Muscle layer of colon (tissue), 2 donors: ENCODE results near the gene POMT1.

ENCODE experiments used
- H3K27ac ChIP-seq: one replicate; pipeline ENCODE4 v1.7.0; 2013; ENCODE audit warnings: low read depth, mild to moderate bottlenecking, low read length, moderate library complexity
- H3K27me3 ChIP-seq, 2 donors: one replicate each; pipeline ENCODE4 v1.7.0; 2013; ENCODE audit warnings: low read length in 2 of 2, mild to moderate bottlenecking in 2 of 2; ENCODE audit not compliant: insufficient read depth in 2 of 2, control insufficient read depth in 1 of 2
- H3K36me3 ChIP-seq: one replicate; pipeline ENCODE4 v1.7.0; 2013; ENCODE audit warnings: mild to moderate bottlenecking, low read length; ENCODE audit not compliant: insufficient read depth
- H3K4me1 ChIP-seq: one replicate; pipeline ENCODE4 v1.7.0; 2013; ENCODE audit warnings: mild to moderate bottlenecking, low read length; ENCODE audit not compliant: insufficient read depth
- H3K4me3 ChIP-seq, 2 donors: one replicate each; pipeline ENCODE4 v1.7.0; 2013; ENCODE audit warnings: low read length in 2 of 2, low read depth in 1 of 2, mild to moderate bottlenecking in 1 of 2, moderate library complexity in 1 of 2
- H3K9ac ChIP-seq: one replicate; pipeline ENCODE4 v1.7.0; 2013; ENCODE audit warnings: low read length
- H3K9me3 ChIP-seq: one replicate; pipeline ENCODE4 v1.7.0; 2013; ENCODE audit warnings: mild to moderate bottlenecking, low read length
- donor health status: abdominal sarcoma.
- donor health status: Adenocarcinoma of cecum.

Gene POMT1

DNA sequence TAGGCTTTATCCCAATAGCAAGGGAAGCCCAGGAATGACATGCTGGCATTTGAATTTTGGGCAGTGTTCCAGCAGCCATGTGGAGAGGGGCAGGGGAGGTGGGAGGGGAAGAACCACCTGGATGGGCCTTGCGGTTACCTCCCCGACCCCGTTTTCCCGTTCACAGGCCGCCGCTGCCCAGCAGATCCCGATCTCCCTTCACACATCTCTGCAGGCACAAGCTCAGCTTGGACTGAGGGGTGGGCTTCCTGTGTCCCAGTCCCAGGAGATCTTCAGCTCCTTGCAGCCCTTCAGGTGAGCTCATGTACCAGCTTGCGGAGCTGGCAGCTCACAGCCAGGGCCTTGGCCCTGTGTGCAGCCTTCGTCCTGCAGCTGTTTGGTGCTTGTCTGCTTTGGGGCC, 15.7 kb upstream of the POMT1 start:
- Histone ChIP-seq H3K27ac (no peak overlapping the region), H3K9me3 (no peaks in the 10 kb centered on the region), H3K4me3 (no peak overlapping the region), H3K36me3 (peaks cover 99% of the 10 kb centered on the region), H3K4me1 (peaks cover 23% of the 10 kb centered on the region), H3K9ac (no peak overlapping the region), H3K27me3 (no peaks in the 10 kb centered on the region)

DNA sequence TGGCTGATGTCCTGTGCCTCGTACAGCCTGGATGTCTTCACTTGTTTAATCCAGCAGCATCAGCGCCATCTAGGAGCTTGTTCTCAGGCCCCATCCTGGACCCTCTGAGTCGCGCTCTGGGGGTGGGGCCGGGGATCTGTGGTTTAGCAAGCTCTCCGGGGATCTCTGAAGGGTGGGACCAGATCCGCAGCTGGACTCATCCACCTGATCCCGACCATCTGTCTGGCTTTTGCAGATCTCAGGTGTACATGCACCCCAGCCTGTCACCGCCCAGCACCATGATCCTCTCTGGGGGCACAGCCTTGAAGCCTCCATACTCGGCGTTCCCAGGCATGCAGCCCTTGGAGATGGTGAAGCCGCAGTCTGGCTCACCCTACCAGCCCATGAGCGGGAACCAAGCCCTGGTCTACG, 15.1 kb upstream of the POMT1 start:
- H3K27me3 ChIP-seq = no peaks in the 10 kb centered on the region
- no peak overlapping the region for H3K4me3 ChIP-seq
- no peak overlapping the region for H3K27ac ChIP-seq
- H3K36me3 ChIP-seq = peaks cover 99% of the 10 kb centered on the region
- peaks cover 16% of the 10 kb centered on the region for H3K4me1 ChIP-seq
- H3K9me3 ChIP-seq = no peaks in the 10 kb centered on the region
- H3K9ac ChIP-seq = no peak overlapping the region

DNA sequence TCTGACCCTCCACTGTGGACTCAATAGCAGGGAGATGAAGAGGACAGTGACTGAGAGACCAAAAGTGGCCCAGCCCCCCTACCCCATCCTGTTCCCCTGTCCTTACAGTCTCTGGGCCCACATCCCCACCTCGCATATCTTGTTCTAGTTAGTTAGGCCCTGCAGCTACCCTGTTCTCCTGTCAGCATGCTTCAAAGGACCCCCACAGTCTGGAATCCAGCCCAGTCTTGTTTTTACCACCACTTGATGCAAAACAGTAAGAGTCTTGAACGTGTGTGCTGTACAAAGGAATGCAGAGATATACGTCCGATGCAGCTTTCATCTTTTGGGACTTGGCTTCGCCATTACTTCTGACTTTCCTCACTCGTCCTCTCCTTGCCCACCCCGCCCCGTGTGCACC, 12.2 kb upstream of the POMT1 start:
- Histone ChIP-seq H3K4me1 (no peaks in the 10 kb centered on the region), H3K9me3 (no peaks in the 10 kb centered on the region), H3K27ac (no peak overlapping the region), H3K36me3 (peaks cover 99% of the 10 kb centered on the region), H3K27me3 (no peaks in the 10 kb centered on the region), H3K9ac (no peak overlapping the region), H3K4me3 (no peak overlapping the region)

DNA sequence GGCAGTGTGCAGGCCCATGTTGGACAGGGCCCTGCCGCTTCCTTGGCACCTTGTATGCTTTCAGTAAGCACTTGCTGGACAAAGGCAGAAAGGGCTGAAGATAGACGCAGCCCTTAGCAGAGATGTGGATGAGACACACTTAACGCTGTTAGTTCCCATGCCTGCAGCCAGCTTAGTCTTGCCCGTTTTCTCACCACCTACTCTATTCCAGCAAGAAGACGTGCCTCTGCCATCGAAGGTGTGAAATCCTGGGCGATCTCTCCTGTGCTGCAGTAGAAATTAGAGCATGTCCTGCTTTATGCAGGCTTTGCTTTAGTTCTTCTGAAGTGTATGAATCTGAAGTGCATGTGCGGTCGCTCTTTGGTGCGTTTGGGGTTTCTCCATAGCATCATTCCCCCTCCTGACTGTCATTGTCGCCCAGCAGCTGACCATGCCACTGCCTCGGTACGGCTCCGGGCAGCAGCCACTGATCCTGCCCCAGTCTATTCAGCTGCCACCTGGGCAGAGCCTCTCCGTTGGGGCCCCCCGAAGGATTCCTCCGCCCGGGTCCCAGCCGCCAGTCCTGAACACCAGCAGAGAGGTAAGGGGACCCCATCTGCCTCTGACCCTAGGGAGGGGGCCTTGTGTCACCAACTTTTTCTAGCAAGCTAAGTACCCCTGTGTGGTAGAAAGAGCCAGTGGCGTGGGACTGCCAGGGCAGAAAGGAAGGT, 11.6 kb upstream of the POMT1 start:
- peaks cover 99% of the 10 kb centered on the region for H3K36me3 ChIP-seq
- H3K9me3 ChIP-seq = no peaks in the 10 kb centered on the region
- no peak overlapping the region for H3K4me3 ChIP-seq
- no peak overlapping the region for H3K9ac ChIP-seq
- H3K27ac ChIP-seq = no peak overlapping the region
- no peaks in the 10 kb centered on the region for H3K4me1 ChIP-seq
- no peaks in the 10 kb centered on the region for H3K27me3 ChIP-seq

DNA sequence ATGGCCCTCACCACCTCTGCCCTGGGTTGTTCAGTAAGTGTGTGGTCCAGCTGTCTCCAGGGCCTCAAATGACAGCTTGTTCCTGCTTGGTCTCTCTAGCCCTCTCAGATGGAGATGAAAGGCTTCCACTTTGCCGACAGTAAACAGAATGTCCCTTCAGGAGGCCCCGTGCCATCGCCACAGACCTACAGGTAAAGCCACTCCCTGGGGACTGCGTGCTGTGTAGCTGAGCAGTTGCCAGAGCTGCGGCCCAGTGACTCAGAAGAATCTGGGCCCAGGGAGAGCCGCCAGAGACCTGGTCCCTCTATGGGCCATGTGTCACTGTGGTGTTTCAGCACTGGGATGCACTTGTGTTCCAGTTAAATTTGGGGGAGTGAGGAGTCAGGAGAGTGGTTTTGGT, 10.6 kb upstream of the POMT1 start:
- Histone ChIP-seq H3K27ac (no peak overlapping the region), H3K36me3 (peaks cover 99% of the 10 kb centered on the region)

DNA sequence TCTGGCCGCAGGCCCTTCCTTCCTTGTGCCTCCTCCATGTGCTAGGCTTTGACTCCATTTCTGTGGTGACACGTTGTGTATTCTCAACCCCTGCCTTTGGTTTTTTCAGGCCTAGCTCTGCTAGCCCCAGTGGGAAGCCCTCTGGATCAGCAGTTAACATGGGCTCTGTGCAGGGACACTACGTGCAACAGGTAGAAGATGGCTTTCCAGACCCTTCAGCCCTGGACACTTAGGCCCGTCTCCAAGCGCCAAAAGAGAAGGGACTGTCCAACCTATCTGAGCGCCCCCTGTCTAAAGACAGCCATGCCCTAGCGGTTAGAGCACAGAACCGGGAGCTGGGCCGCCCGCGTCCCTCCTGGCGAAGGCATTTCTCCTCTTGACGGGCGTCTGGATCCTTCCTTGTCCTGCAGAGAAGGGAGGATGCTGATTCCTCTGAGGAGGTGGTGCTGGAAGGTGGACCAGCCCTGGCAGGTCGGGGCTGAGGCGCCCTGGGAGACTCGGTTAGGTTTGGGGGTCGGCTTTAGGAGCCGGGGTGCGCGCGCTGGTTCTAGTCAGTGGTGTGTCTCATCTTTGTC, 8.3 kb upstream of the POMT1 start:
- Histone ChIP-seq H3K27ac (no peak overlapping the region), H3K9ac (no peak overlapping the region), H3K27me3 (no peaks in the 10 kb centered on the region), H3K9me3 (no peaks in the 10 kb centered on the region), H3K36me3 (peaks cover 98% of the 10 kb centered on the region), H3K4me3 (no peak overlapping the region), H3K4me1 (no peaks in the 10 kb centered on the region)

More for the DNA sequence above, 10.6 kb upstream of the POMT1 start:
- Histone ChIP-seq H3K9ac (no peak overlapping the region), H3K27me3 (no peaks in the 10 kb centered on the region), H3K9me3 (no peaks in the 10 kb centered on the region), H3K4me3 (no peak overlapping the region), H3K4me1 (no peaks in the 10 kb centered on the region)

DNA sequence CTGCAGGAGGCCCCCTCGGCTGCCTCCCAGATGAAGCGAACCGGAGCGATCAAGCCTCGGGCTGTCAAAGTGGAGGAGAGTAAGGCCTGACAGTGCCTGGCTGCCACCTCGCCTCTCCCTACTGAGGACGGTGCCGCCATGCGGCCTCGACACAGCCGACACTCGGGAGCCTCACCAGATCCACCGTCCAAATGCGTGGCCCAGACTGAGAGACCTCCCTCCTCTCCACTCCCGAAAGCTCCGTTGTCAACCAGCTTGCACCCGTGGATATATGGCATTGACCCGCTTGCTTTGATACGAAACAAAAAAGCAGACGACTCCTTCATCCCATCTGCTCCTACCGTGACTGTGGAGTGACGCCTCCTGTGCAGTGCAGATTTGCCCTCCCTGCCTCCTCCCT, 6.9 kb upstream of the POMT1 start:
- no peak overlapping the region for H3K9ac ChIP-seq

DNA sequence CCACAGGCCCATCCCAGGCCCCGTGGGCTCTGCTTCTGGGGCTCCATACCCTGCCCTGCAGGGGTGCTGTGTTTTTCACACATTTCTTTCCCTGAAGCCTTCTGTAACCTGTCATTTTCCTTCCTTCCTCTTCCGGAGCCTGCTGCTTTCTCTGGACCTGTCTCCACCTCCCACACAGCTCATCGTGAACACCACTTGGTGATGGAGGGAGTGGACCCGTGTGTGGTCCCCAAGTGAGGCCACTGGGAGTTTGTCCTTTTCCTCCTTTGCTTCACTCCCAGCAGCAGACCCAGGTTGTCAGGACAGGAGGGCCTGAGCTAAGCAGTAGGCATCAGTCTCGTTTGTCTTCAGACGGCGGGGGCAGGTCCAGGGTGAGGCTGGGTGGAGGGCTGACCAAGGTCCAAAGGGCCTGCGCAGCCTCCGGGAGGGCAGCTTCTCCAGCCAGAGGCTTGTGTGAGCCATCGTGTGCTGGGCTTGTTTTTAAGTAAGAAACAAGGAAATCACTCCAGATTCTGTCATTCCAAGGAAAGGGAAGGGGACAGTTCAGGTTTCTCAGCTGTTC, 5.8 kb upstream of the POMT1 start:
- no peaks in the 10 kb centered on the region for H3K9me3 ChIP-seq
- H3K4me3 ChIP-seq = no peak overlapping the region
- H3K4me1 ChIP-seq = no peaks in the 10 kb centered on the region
- no peaks in the 10 kb centered on the region for H3K27me3 ChIP-seq
- peaks cover 79% of the 10 kb centered on the region for H3K36me3 ChIP-seq
- H3K9ac ChIP-seq = no peak overlapping the region
- no peak overlapping the region for H3K27ac ChIP-seq

More for the DNA sequence above, 6.9 kb upstream of the POMT1 start:
- Histone ChIP-seq H3K27ac (no peak overlapping the region), H3K27me3 (no peaks in the 10 kb centered on the region), H3K4me1 (no peaks in the 10 kb centered on the region), H3K4me3 (no peak overlapping the region), H3K9me3 (no peaks in the 10 kb centered on the region), H3K36me3 (peaks cover 90% of the 10 kb centered on the region)

DNA sequence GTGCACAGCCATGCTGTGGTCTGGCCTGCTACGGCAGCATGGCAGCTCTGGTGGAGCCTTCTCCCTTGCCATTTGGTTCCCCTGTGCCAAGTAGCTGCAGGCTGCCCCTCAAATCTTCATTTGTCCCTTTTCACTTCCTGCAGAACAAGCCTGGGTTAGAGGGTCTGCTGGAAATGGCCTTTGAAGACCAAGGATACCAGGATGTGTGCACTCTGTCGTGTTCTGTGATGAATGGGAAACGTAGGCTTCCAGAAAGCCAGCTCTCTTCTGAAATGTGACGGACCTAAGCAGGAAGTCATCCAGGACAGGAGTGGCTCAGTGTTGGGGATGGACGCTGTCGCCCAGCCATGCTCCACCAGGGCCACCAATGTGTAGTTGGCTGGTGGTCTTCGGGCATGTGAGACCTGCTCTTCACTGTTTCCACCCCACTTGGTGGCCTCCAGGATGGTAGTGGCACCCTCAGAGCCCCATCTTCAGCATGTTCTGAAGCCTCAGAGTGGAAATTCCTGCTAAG, 3.4 kb upstream of the POMT1 start:
- Histone ChIP-seq H3K36me3 (peaks cover 55% of the 10 kb centered on the region), H3K27ac (no peak overlapping the region), H3K27me3 (no peaks in the 10 kb centered on the region), H3K9me3 (no peaks in the 10 kb centered on the region), H3K9ac (no peak overlapping the region), H3K4me3 (no peak overlapping the region), H3K4me1 (peaks cover 9% of the 10 kb centered on the region)

DNA sequence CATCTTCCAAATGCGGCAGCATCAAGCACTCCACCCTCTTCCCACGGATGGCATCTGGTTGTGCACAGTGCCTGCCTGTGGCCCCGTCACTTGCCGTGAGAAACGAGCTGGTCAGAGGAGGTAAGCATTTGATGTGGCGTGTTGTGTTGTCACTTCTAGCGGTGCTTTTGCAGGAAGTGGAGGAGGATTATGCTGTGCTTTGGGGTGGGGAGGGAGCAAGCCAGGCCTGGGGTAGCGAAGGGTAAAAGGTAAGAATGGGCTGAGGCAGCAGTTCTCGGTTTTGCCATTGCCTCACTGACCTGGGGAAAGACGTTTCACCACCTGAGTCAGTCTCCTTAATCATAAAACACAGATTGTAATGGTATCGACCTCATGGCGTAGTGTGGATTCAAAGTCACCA, 2.3 kb upstream of the POMT1 start:
- Histone ChIP-seq H3K27me3 (no peaks in the 10 kb centered on the region), H3K36me3 (peaks cover 45% of the 10 kb centered on the region), H3K27ac (no peak overlapping the region)

DNA sequence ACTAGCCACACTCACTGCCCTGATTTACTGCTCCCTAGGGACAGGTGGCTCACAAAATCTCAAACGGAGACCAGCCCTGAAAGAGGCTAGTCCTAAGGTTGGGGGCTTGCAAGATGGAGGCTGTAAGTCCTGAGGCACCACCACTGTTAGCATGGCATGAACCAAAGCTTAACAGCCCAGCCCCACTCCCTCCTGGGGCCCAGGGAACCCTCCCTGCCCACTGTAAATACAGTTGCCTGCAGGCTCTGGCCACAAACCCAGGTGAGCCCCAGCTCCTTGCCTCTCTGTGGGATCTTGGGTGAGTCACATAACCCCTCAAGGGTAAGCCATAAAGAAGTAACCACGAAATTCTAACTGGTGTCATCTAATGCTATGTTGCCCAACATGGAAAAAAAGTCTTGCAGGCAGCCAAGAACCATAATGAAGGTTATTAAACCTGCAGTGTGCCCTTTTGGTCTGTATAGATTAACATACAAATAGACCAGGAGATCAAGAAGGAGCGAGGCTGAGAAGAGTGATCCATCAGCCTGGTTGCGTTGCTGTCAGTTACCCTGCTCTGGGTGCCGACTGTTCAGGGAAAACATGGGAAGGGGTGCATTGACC, 1.7 kb upstream of the POMT1 start:
- Histone ChIP-seq H3K27me3 (no peaks in the 10 kb centered on the region), H3K4me3 (no peak overlapping the region), H3K36me3 (peaks cover 38% of the 10 kb centered on the region), H3K9ac (no peak overlapping the region), H3K27ac (no peak overlapping the region), H3K9me3 (no peaks in the 10 kb centered on the region), H3K4me1 (peaks cover 11% of the 10 kb centered on the region)

More for the DNA sequence above, 2.3 kb upstream of the POMT1 start:
- Histone ChIP-seq H3K9me3 (no peaks in the 10 kb centered on the region), H3K9ac (no peak overlapping the region), H3K4me1 (peaks cover 11% of the 10 kb centered on the region), H3K4me3 (no peak overlapping the region)
